GM12878 (cell line): ENCODE data around the gene GPC2. TPM values are rescaled to one million over a fixed set of nuclear protein-coding genes. Genes with fewer than 3 reads are reported as not detected.

Source experiments
- BRCA1 ChIP-seq: IDR thresholded peaks from 2 replicates; pipeline ENCODE4 v1.6.1; 2011; ENCODE audit warnings: low read depth, low read length, improper control_type of control experiment
- CBFB ChIP-seq: IDR thresholded peaks from 2 replicates; pipeline ENCODE4 v1.6.1; 2016; ENCODE audit warnings: antibody characterized with exemption, low read depth
- CREB1 ChIP-seq: IDR thresholded peaks from 2 replicates; pipeline ENCODE4 v1.6.1; 2012; ENCODE audit warnings: low read depth, mild to moderate bottlenecking, inconsistent platforms
- IKZF1 ChIP-seq: fragments of 450-650 bp; conservative IDR thresholded peaks from 2 replicates; pipeline ENCODE4 v1.6.1; 2017; ENCODE audit warnings: antibody characterized with exemption, mild to moderate bottlenecking
- MEF2A ChIP-seq: IDR thresholded peaks from 2 replicates; pipeline ENCODE4 v1.6.1; 2011; ENCODE audit warnings: low read depth, mild to moderate bottlenecking, low read length, moderate library complexity; ENCODE audit not compliant: insufficient read depth
- MTA2 ChIP-seq: fragments of 450-650 bp; IDR thresholded peaks from 2 replicates; pipeline ENCODE4 v1.6.1; 2016; ENCODE audit warnings: low read depth, mild to moderate bottlenecking, moderate library complexity
- MXI1 ChIP-seq: fragments of 150-350 bp; IDR thresholded peaks from 2 replicates; pipeline ENCODE4 v1.6.1; 2011; ENCODE audit warnings: low read depth, mild to moderate bottlenecking, inconsistent platforms, low read length, improper control_type of control experiment
- NBN ChIP-seq: fragments of 450-650 bp; IDR thresholded peaks from 2 replicates; pipeline ENCODE4 v1.6.1; 2016
- NFIC ChIP-seq: IDR thresholded peaks from 2 replicates; pipeline ENCODE4 v1.6.1; 2012; ENCODE audit warnings: low read depth, mild to moderate bottlenecking, inconsistent platforms, low read length, moderate library complexity
- NFXL1 ChIP-seq: fragments of 450-650 bp; IDR thresholded peaks from 2 replicates; pipeline ENCODE4 v1.6.1; 2017; ENCODE audit warnings: antibody characterized with exemption, mild to moderate bottlenecking, borderline replicate concordance
- PAX5 ChIP-seq: IDR thresholded peaks from 2 replicates; pipeline ENCODE4 v1.6.1; 2011; ENCODE audit warnings: low read depth, low read length, borderline replicate concordance
- POU2F2 ChIP-seq: IDR thresholded peaks from 3 replicates; pipeline ENCODE4 v1.6.1; 2011; ENCODE audit warnings: low read depth, mild to moderate bottlenecking, low read length, borderline replicate concordance
- RUNX3 ChIP-seq: IDR thresholded peaks from 2 replicates; pipeline ENCODE4 v1.6.1; 2012; ENCODE audit warnings: low read length, inconsistent platforms
- STAT3 ChIP-seq: IDR thresholded peaks from 2 replicates; pipeline ENCODE4 v1.6.1; 2011; ENCODE audit warnings: low read depth, low read length, improper control_type of control experiment
- SUZ12 ChIP-seq: fragments of 200-600 bp; sonication (generic); IDR thresholded peaks from one replicate; pipeline ENCODE4 v1.6.1; 2018; ENCODE audit warnings: antibody characterized with exemption, mild to moderate bottlenecking; ENCODE audit not compliant: unreplicated experiment
- TARDBP ChIP-seq: IDR thresholded peaks from 2 replicates; pipeline ENCODE4 v1.6.1; 2016; ENCODE audit warnings: borderline replicate concordance
- TCF7 ChIP-seq: IDR thresholded peaks from 2 replicates; pipeline ENCODE4 v1.6.1; 2014; ENCODE audit warnings: antibody characterized with exemption, borderline replicate concordance
- ZBED1 ChIP-seq: IDR thresholded peaks from 2 replicates; pipeline ENCODE4 v1.6.1; 2016; ENCODE audit warnings: borderline replicate concordance
- ZNF217 ChIP-seq: fragments of 450-650 bp; IDR thresholded peaks from 2 replicates; pipeline ENCODE4 v1.6.1; 2017; ENCODE audit warnings: antibody characterized with exemption, mild to moderate bottlenecking
- polyA plus RNA-seq, 11 experiments: library from polyadenylated mRNA; depleted of rRNA in 4 of 11; unstranded in 6 of 11; stranded (reverse) in 5 of 11; fragments of >200 nt; fragmentation: Nextera tagmentation in 4 of 11; fragmentation: Illumina TruSeq in 1 of 11; extraction: Ambion mirVana in 4 of 11; extraction: Trizol in 1 of 11; gene quantifications; 1 replicate in 1 of 11; 2 replicates in 10 of 11; pipeline versions ENCODE4 v1.2.1 to v1.2.3, GENCODE V29; 2011 to 2016; ENCODE audit warnings: inconsistent platforms in 2 of 11, missing spikeins in 2 of 11, low read depth in 1 of 11
- total RNA-seq, 4 experiments: library from RNA; depleted of rRNA in 3 of 4; stranded (reverse); fragments of >200 nt in 3 of 4; fragmentation: Illumina TruSeq in 1 of 4; extraction: Trizol in 1 of 4; gene quantifications; 2 replicates each; pipeline versions ENCODE4 v1.2.1 to v1.2.3, GENCODE V29; 2013 to 2021
- TF ChIP-seq, protein P1 (sequence below): fragments of 450-650 bp; IDR thresholded peaks from 2 replicates; pipeline ENCODE4 v1.6.1; 2018; ENCODE audit warnings: mild to moderate bottlenecking, low read depth, moderate library complexity; ENCODE audit not compliant: partially characterized antibody
- TF ChIP-seq, protein P2 (sequence below): IDR thresholded peaks from 2 replicates; pipeline ENCODE4 v1.6.1; 2011; ENCODE audit warnings: low read depth, low read length, improper control_type of control experiment, borderline replicate concordance
- TF ChIP-seq, protein P3 (sequence below): fragments of 450-650 bp; IDR thresholded peaks from 2 replicates; pipeline ENCODE4 v1.6.1; 2016; ENCODE audit warnings: mild to moderate bottlenecking, moderate library complexity, borderline replicate concordance
- TF ChIP-seq, protein P4 (sequence below): fragments of 450-650 bp; IDR thresholded peaks from 2 replicates; pipeline ENCODE4 v1.6.1; 2017; ENCODE audit warnings: mild to moderate bottlenecking, low read depth, inconsistent platforms; ENCODE audit not compliant: poor library complexity, severe bottlenecking

Gene GPC2
- total and polyA plus RNA-seq, 10 of the 15 experiments (the other 5 are each of a cell fraction or from before 2014, with no cell fraction given), result 0.19 to 6.3 (median 0.77) TPM

DNA sequence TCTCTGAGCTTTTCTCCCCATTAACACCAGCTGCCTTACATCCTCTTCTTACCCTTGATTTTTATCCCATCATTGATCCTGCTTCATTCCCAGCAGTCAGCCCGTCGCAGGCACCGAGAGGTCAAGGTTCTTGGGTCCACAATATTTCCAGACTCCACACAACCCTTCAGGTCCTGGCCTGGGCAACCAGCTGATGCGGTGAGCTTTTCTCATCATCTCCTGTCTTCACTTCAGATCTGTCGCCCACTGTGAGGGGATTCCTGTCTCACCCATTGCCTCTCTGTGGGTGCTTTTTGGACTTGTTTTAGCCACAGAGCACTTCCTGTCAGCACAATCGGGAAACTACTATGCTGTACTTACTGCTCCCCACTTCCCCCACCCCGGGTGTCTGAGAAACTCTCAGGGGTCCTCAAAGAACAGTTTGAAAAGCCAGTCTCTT, 34.2 kb upstream of the GPC2 start (continued):
- TF ChIP-seq, protein P1, sequence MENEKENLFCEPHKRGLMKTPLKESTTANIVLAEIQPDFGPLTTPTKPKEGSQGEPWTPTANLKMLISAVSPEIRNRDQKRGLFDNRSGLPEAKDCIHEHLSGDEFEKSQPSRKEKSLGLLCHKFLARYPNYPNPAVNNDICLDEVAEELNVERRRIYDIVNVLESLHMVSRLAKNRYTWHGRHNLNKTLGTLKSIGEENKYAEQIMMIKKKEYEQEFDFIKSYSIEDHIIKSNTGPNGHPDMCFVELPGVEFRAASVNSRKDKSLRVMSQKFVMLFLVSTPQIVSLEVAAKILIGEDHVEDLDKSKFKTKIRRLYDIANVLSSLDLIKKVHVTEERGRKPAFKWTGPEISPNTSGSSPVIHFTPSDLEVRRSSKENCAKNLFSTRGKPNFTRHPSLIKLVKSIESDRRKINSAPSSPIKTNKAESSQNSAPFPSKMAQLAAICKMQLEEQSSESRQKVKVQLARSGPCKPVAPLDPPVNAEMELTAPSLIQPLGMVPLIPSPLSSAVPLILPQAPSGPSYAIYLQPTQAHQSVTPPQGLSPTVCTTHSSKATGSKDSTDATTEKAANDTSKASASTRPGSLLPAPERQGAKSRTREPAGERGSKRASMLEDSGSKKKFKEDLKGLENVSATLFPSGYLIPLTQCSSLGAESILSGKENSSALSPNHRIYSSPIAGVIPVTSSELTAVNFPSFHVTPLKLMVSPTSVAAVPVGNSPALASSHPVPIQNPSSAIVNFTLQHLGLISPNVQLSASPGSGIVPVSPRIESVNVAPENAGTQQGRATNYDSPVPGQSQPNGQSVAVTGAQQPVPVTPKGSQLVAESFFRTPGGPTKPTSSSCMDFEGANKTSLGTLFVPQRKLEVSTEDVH, result no peak
- TF ChIP-seq STAT3 (no peak), CREB1 (peak; percentile 70; the same call in 1 of the 2 replicates), RUNX3 (peak; percentile 97), ZNF217 (no peak), MEF2A (no peak), TCF7 (peak; percentile 61; the same call in 1 of the 2 replicates), CBFB (peak; percentile 79), PAX5 (no peak), SUZ12 (no peak), NFIC (peak; percentile 88), NBN (peak; percentile 67), TARDBP (no peak), IKZF1 (peak; percentile 72), MXI1 (no peak), BRCA1 (no peak), POU2F2 (no peak), MTA2 (peak; percentile 66; the same call in 1 of the 2 replicates), ZBED1 (0 out of 2 replicates have a peak, but pooled peaks have one; percentile 38), NFXL1 (no peak)
- TF ChIP-seq, protein P2, sequence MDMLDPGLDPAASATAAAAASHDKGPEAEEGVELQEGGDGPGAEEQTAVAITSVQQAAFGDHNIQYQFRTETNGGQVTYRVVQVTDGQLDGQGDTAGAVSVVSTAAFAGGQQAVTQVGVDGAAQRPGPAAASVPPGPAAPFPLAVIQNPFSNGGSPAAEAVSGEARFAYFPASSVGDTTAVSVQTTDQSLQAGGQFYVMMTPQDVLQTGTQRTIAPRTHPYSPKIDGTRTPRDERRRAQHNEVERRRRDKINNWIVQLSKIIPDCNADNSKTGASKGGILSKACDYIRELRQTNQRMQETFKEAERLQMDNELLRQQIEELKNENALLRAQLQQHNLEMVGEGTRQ, result no peak; the same call in 1 of the 2 replicates
- TF ChIP-seq, protein P3, sequence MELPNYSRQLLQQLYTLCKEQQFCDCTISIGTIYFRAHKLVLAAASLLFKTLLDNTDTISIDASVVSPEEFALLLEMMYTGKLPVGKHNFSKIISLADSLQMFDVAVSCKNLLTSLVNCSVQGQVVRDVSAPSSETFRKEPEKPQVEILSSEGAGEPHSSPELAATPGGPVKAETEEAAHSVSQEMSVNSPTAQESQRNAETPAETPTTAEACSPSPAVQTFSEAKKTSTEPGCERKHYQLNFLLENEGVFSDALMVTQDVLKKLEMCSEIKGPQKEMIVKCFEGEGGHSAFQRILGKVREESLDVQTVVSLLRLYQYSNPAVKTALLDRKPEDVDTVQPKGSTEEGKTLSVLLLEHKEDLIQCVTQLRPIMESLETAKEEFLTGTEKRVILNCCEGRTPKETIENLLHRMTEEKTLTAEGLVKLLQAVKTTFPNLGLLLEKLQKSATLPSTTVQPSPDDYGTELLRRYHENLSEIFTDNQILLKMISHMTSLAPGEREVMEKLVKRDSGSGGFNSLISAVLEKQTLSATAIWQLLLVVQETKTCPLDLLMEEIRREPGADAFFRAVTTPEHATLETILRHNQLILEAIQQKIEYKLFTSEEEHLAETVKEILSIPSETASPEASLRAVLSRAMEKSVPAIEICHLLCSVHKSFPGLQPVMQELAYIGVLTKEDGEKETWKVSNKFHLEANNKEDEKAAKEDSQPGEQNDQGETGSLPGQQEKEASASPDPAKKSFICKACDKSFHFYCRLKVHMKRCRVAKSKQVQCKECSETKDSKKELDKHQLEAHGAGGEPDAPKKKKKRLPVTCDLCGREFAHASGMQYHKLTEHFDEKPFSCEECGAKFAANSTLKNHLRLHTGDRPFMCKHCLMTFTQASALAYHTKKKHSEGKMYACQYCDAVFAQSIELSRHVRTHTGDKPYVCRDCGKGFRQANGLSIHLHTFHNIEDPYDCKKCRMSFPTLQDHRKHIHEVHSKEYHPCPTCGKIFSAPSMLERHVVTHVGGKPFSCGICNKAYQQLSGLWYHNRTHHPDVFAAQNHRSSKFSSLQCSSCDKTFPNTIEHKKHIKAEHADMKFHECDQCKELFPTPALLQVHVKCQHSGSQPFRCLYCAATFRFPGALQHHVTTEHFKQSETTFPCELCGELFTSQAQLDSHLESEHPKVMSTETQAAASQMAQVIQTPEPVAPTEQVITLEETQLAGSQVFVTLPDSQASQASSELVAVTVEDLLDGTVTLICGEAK, result no peak
- TF ChIP-seq, protein P4, sequence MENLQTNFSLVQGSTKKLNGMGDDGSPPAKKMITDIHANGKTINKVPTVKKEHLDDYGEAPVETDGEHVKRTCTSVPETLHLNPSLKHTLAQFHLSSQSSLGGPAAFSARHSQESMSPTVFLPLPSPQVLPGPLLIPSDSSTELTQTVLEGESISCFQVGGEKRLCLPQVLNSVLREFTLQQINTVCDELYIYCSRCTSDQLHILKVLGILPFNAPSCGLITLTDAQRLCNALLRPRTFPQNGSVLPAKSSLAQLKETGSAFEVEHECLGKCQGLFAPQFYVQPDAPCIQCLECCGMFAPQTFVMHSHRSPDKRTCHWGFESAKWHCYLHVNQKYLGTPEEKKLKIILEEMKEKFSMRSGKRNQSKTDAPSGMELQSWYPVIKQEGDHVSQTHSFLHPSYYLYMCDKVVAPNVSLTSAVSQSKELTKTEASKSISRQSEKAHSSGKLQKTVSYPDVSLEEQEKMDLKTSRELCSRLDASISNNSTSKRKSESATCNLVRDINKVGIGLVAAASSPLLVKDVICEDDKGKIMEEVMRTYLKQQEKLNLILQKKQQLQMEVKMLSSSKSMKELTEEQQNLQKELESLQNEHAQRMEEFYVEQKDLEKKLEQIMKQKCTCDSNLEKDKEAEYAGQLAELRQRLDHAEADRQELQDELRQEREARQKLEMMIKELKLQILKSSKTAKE, result peak; percentile 74
